Stimulated activated effector memory CD8-positive, alpha-beta T cell treated with anti-CD3 and anti-CD28 coated beads, Interleukin-12 subunit alpha, Interleukin-12 subunit beta, amount 100 ng/mL, for 72 hours (primary cell): ENCODE data around the gene POU4F2.
"Not testable (repeated sequence)": the region's sequence is repeated elsewhere in the genome, so short reads cannot be mapped to it uniquely, and the experiment has no call there.

ENCODE experiments used
- ATAC-seq: fragments of 150-1000 bp; cut with Tn5 transposase; 2 replicates; pipeline ENCODE4 v1.10.0; 2021
- DNase-seq, 2 donors: peaks; one replicate each; pipeline ENCODE4 v3.0.0; 2021 to 2022; ENCODE audit warnings: low spot score in 2 of 2
- H3K27ac Mint-ChIP-seq: one replicate; pipeline ENCODE4 v1.8.0; 2022; ENCODE audit warnings: mild to moderate bottlenecking, mixed read lengths
- H3K36me3 Mint-ChIP-seq: one replicate; pipeline ENCODE4 v1.8.0; 2022; ENCODE audit warnings: mild to moderate bottlenecking, mixed read lengths
- H3K4me1 Mint-ChIP-seq: one replicate; pipeline ENCODE4 v1.8.0; 2022; ENCODE audit warnings: mixed read lengths
- H3K4me3 Mint-ChIP-seq: one replicate; pipeline ENCODE4 v1.8.0; 2022; ENCODE audit warnings: mild to moderate bottlenecking, mixed read lengths
- H3K9me3 Mint-ChIP-seq: one replicate; pipeline ENCODE4 v1.8.0; 2022; ENCODE audit warnings: mixed read lengths

Gene POU4F2

GRCh38 chr4:146646593-146647325, 8.1 kb downstream of the POU4F2 start:
- Mint-ChIP-seq H3K4me3 (no peak overlapping the region), H3K36me3 (no peaks in the 10 kb centered on the region), H3K27ac (no peak overlapping the region), H3K9me3 (peaks cover 2% of the 10 kb centered on the region), H3K4me1 (no peaks in the 10 kb centered on the region)
- ATAC-seq: no peak
- no peak for DNase-seq

- H3K27ac Mint-ChIP-seq: no peak overlapping the region
- H3K4me1 Mint-ChIP-seq: no peaks in the 10 kb centered on the region
- DNase-seq (no peak), ATAC-seq (peak; percentile 21)
- no peak overlapping the region for H3K4me3 Mint-ChIP-seq
- peaks cover 2% of the 10 kb centered on the region for H3K9me3 Mint-ChIP-seq
- no peaks in the 10 kb centered on the region for H3K36me3 Mint-ChIP-seq
Observed at GRCh38 chr4:146647615-146648460, 9.1 kb downstream of the POU4F2 start.

DNA sequence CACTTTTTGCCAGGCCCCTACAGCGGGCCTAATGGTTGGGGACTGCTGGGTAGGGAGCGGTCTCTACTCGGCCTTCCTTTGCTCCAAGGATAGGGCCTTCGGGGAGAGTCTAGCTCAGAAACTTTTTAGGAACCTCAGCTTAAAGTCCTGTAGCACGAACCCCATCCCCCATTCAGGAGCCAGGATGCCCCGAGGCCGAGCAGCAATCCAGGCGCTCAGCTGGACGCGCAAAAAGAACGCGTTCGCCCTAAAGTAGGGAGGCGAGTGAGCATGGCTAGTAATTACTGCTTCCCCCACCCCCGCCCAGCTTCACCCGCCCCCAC, 9.7 kb downstream of the POU4F2 start:
- Mint-ChIP-seq H3K9me3 (no peaks in the 10 kb centered on the region), H3K27ac (no peak overlapping the region), H3K4me1 (no peaks in the 10 kb centered on the region), H3K36me3 (no peaks in the 10 kb centered on the region), H3K4me3 (no peak overlapping the region)
- ATAC-seq (no peak), DNase-seq (no peak)

GRCh38 chr4:146649232-146649631, 10.5 kb downstream of the POU4F2 start:
- Mint-ChIP-seq H3K27ac (no peak overlapping the region), H3K4me1 (peaks cover 1% of the 10 kb centered on the region), H3K36me3 (no peaks in the 10 kb centered on the region), H3K9me3 (no peaks in the 10 kb centered on the region), H3K4me3 (no peak overlapping the region)
- ATAC-seq: no peak
- DNase-seq: no peak

DNA sequence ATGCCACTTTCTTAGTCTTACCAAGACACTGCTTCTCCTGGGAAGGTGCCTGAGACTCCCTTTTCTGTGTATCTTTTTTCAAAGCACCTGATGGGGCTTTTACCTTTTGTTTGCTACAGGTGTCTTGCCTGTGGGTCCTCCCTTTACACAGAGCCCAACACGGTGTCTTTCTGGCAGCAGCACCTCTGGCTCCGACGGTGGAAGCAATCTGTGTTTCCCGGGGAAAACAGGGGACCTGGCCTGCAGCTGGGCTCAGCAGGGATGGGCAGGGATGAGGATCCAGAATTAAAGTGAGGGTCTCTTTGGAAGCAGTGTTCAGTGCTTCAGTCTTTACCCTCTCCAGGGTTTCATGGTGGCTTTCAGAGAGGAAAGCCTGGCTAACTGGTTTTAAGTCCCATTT, 11.3 kb downstream of the POU4F2 start:
- ATAC-seq (no peak), DNase-seq (no peak)
- Mint-ChIP-seq H3K4me1 (peaks cover 7% of the 10 kb centered on the region), H3K27ac (no peak overlapping the region), H3K4me3 (no peak overlapping the region), H3K36me3 (no peaks in the 10 kb centered on the region), H3K9me3 (no peaks in the 10 kb centered on the region)

- no peak for DNase-seq
- Mint-ChIP-seq H3K4me3 (peak overlapping the region; percentile 54), H3K27ac (no peak overlapping the region), H3K4me1 (peaks cover 7% of the 10 kb centered on the region), H3K36me3 (no peaks in the 10 kb centered on the region), H3K9me3 (no peaks in the 10 kb centered on the region)
- peak; percentile 26 for ATAC-seq
Observed at GRCh38 chr4:146654687-146655520, 16.2 kb downstream of the POU4F2 start.

DNA sequence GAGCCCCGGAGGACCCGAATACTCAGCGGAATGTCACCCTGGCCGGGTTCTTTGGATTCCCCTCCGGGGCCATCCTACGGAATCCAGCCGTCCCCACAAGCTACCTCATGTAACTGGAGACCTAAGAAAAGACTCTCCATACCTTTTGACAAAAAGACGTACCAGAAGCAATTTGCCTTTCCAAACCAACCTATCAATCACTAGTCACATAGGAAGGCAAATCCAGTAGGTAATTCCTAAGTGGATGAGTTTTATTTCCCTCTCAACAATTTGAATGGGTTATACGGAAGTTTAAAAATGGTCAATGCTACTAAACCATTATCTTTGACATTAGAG, 16.8 kb downstream of the POU4F2 start:
- no peak for DNase-seq
- H3K36me3 Mint-ChIP-seq: no peaks in the 10 kb centered on the region
- no peak overlapping the region for H3K27ac Mint-ChIP-seq
- no peaks in the 10 kb centered on the region for H3K9me3 Mint-ChIP-seq
- H3K4me1 Mint-ChIP-seq: peaks cover 7% of the 10 kb centered on the region
- H3K4me3 Mint-ChIP-seq: peak overlapping the region; percentile 54
- ATAC-seq: no peak

- no peak overlapping the region for H3K4me3 Mint-ChIP-seq
- no peaks in the 10 kb centered on the region for H3K36me3 Mint-ChIP-seq
- H3K27ac Mint-ChIP-seq: no peak overlapping the region
- ATAC-seq (no peak), DNase-seq (no peak)
- no peaks in the 10 kb centered on the region for H3K4me1 Mint-ChIP-seq
- H3K9me3 Mint-ChIP-seq: peaks cover 3% of the 10 kb centered on the region
Observed at GRCh38 chr4:146661367-146661766, 22.7 kb downstream of the POU4F2 start.

DNA sequence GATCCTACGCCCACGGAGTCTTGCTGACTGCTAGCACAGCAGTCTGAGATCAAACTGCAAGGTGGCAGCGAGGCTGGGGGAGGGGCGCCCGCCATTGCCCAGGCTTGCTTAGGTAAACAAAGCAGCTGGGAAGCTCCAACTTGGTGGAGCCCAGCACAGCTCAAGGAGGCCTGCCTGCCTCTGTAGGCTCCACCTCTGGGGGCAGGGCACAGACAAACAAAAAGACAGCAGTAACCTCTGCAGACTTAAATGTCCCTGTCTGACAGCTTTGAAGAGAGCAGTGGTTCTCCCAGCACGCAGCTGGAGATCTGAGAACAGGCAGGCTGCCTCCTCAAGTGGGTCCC, 25.2 kb downstream of the POU4F2 start:
- not testable (repeated sequence) for H3K9me3 Mint-ChIP-seq, H3K4me1 Mint-ChIP-seq, H3K27ac Mint-ChIP-seq, H3K4me3 Mint-ChIP-seq, H3K36me3 Mint-ChIP-seq, DNase-seq, ATAC-seq

DNA sequence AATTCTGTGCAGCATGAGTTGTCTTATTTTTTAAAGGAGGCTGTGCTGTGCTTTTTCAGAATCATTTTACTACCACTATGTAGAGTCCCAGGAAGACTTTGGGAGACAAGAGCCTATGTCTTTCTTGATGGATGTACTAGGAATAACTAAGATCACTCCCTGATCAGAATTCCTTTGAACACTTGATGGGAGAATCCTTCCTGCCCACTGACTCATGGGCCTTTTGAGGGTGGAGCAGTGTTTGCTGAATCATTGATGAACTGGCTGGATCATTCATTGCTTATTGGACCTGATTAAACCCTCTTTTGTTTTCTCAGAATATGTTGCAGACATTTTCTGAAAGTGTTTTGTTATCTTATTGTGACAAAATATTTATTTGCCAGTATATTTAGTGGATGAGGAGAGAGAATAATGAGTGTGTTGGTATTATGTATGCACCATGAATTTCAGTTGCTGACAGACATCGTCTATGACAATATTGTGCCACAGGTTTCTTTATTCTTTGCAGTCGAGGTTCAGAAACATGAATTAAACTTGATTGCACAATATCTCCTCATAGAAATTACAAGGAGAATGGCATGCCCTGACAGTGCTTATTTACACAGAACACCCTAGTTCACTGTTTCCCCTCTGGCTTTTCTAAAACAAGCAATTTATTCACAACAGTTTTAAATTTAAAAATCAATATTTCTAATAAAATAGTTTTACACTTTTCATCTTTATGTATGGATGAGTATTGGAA, 36.3 kb downstream of the POU4F2 start:
- H3K9me3 Mint-ChIP-seq: peaks cover 6% of the 10 kb centered on the region
- DNase-seq (no peak), ATAC-seq (no peak)
- H3K36me3 Mint-ChIP-seq: no peaks in the 10 kb centered on the region
- H3K27ac Mint-ChIP-seq: no peak overlapping the region
- H3K4me3 Mint-ChIP-seq: no peak overlapping the region
- H3K4me1 Mint-ChIP-seq: no peaks in the 10 kb centered on the region
